Activated CD4-positive, alpha-beta memory T cell treated with anti-CD3 and anti-CD28 coated beads for 36 hours (primary cell): Measurements from ENCODE around the gene NUDT22. TPM values are rescaled to one million over a fixed set of nuclear protein-coding genes. Genes with fewer than 3 reads are reported as not detected.

Experiments used
- CTCF ChIA-PET: fragments of 350-600 bp; sonication (Branson Sonifier 250); formaldehyde crosslinking; loops from one replicate; lab custom pipeline; 2021; ENCODE audit warnings: antibody characterized with exemption, inconsistent platforms; lab: Charles Lee
- POLR2A ChIA-PET: fragments of 350-600 bp; sonication (Branson Sonifier 250); formaldehyde crosslinking; loops from one replicate; lab custom pipeline; 2021; ENCODE audit warnings: antibody characterized with exemption; lab: Charles Lee
- DNase-seq: peaks from one replicate; pipeline ENCODE4 v3.0.0-alpha.2; 2020
- H3K27ac Mint-ChIP-seq: one replicate; pipeline ENCODE4 v1.8.0; 2021; ENCODE audit warnings: mixed read lengths
- H3K27me3 Mint-ChIP-seq: one replicate; pipeline ENCODE4 v1.8.0; 2021; ENCODE audit warnings: mixed read lengths
- H3K36me3 Mint-ChIP-seq: one replicate; pipeline ENCODE4 v1.8.0; 2021; ENCODE audit warnings: mixed read lengths
- H3K4me1 Mint-ChIP-seq: one replicate; pipeline ENCODE4 v1.8.0; 2021; ENCODE audit warnings: low read depth, mixed read lengths
- H3K4me3 Mint-ChIP-seq: one replicate; pipeline ENCODE4 v1.8.0; 2021; ENCODE audit warnings: mild to moderate bottlenecking, mixed read lengths
- H3K9me3 Mint-ChIP-seq: one replicate; pipeline ENCODE4 v1.8.0; 2021; ENCODE audit warnings: mixed read lengths
- intact Hi-C: fragments of 100-400 bp; cut with micrococcal nuclease; formaldehyde crosslinking; loops from one replicate; pipeline ENCODE4 v1.15.1; 2023
- total RNA-seq, 2 experiments: library from RNA; stranded (reverse); gene quantifications; one replicate each; pipeline ENCODE4 v1.2.3, GENCODE V29; 2021

NUDT22 gene
- total RNA-seq, 2 experiments from 2014 or later, result 69.8 to 79.8 TPM

GRCh38 chr11:64186492-64187165 is 39.4 kb upstream of the NUDT22 start:
- Mint-ChIP-seq H3K4me3 (no peak overlapping the region), H3K27ac (no peak overlapping the region), H3K36me3 (peaks cover 15% of the 10 kb centered on the region), H3K9me3 (no peaks in the 10 kb centered on the region), H3K27me3 (no peaks in the 10 kb centered on the region), H3K4me1 (peaks cover 39% of the 10 kb centered on the region)
- DNase-seq, result peak; percentile 72
- CTCF ChIA-PET, result interaction anchor here (0.9 to 6.2 kb wide), 8 partner anchors 12 to 118 kb away, joined by 3 to 54 read pairs (median 5); partner anchors contain the start of genes ESRRA, FERMT3, MACROD1 and NUDT22
- intact Hi-C loops, result loop anchor here (1.0 kb wide), 1 partner anchor 21 kb away; no protein-coding TSS in a partner anchor
- POLR2A ChIA-PET, result interaction anchor here (0.7 to 5.7 kb wide), 12 partner anchors 10 to 319 kb away, joined by 3 to 111 read pairs (median 4); partner anchors contain the start of genes FERMT3, MACROD1, NUDT22 and PPP1R14B

GRCh38 chr11:64192434-64192833 is 33.6 kb upstream of the NUDT22 start:
- H3K27me3 Mint-ChIP-seq, result no peaks in the 10 kb centered on the region
- intact Hi-C loops, result no loop called here
- ChIA-PET POLR2A (no interaction called here), CTCF (interaction anchor here (1.4 kb wide), 1 partner anchor 12 kb away, joined by 4 read pairs; no protein-coding TSS in a partner anchor)
- H3K27ac Mint-ChIP-seq, result no peak overlapping the region
- no peak overlapping the region for H3K4me3 Mint-ChIP-seq
- peaks cover 30% of the 10 kb centered on the region for H3K4me1 Mint-ChIP-seq
- no peaks in the 10 kb centered on the region for H3K9me3 Mint-ChIP-seq
- peaks cover 58% of the 10 kb centered on the region for H3K36me3 Mint-ChIP-seq
- no peak for DNase-seq

- CTCF ChIA-PET, result interaction anchor here (2.6 kb wide), 1 partner anchor 8 kb away, joined by 10 read pairs; no protein-coding TSS in a partner anchor
- H3K4me1 Mint-ChIP-seq, result peaks cover 11% of the 10 kb centered on the region
- intact Hi-C loops, result no loop called here
- POLR2A ChIA-PET, result interaction anchor here (1.0 kb wide), 1 partner anchor 9 kb away, joined by 3 read pairs; no protein-coding TSS in a partner anchor
- no peak for DNase-seq
- peak overlapping the region; percentile 56 for H3K27ac Mint-ChIP-seq
- H3K36me3 Mint-ChIP-seq, result peaks cover 67% of the 10 kb centered on the region
- no peak overlapping the region for H3K4me3 Mint-ChIP-seq
- H3K27me3 Mint-ChIP-seq, result no peaks in the 10 kb centered on the region
- no peaks in the 10 kb centered on the region for H3K9me3 Mint-ChIP-seq
Observed at GRCh38 chr11:64196626-64197025, 29.4 kb upstream of the NUDT22 start.

GRCh38 chr11:64198511-64198910 is 27.6 kb upstream of the NUDT22 start:
- POLR2A ChIA-PET, result no interaction called here
- CTCF ChIA-PET, result interaction anchor here (1.6 kb wide), 1 partner anchor 198 kb away, joined by 4 read pairs; no protein-coding TSS in a partner anchor
- intact Hi-C loops, result no loop called here
- Mint-ChIP-seq H3K36me3 (peaks cover 72% of the 10 kb centered on the region), H3K9me3 (no peaks in the 10 kb centered on the region), H3K4me3 (no peak overlapping the region), H3K27ac (no peak overlapping the region), H3K4me1 (peaks cover 11% of the 10 kb centered on the region), H3K27me3 (no peaks in the 10 kb centered on the region)
- no peak for DNase-seq

GRCh38 chr11:64201543-64201942 is 24.5 kb upstream of the NUDT22 start:
- no peak for DNase-seq
- no peak overlapping the region for H3K4me3 Mint-ChIP-seq
- H3K27ac Mint-ChIP-seq, result no peak overlapping the region
- intact Hi-C loops, result no loop called here
- no peaks in the 10 kb centered on the region for H3K9me3 Mint-ChIP-seq
- ChIA-PET POLR2A (interaction anchor here (0.7 kb wide), 1 partner anchor 21 kb away, joined by 4 read pairs; no protein-coding TSS in a partner anchor), CTCF (no interaction called here)
- peaks cover 58% of the 10 kb centered on the region for H3K36me3 Mint-ChIP-seq
- no peaks in the 10 kb centered on the region for H3K27me3 Mint-ChIP-seq
- H3K4me1 Mint-ChIP-seq, result peaks cover 34% of the 10 kb centered on the region

GRCh38 chr11:64202992-64203391 is 23.1 kb upstream of the NUDT22 start:
- H3K4me3 Mint-ChIP-seq, result no peak overlapping the region
- no peaks in the 10 kb centered on the region for H3K9me3 Mint-ChIP-seq
- intact Hi-C loops, result no loop called here
- H3K27ac Mint-ChIP-seq, result no peak overlapping the region
- no peak for DNase-seq
- H3K36me3 Mint-ChIP-seq, result peaks cover 58% of the 10 kb centered on the region
- H3K4me1 Mint-ChIP-seq, result peaks cover 34% of the 10 kb centered on the region
- H3K27me3 Mint-ChIP-seq, result no peaks in the 10 kb centered on the region
- ChIA-PET CTCF (interaction anchor here (6.5 kb wide), 1 partner anchor 100 kb away, joined by 106 read pairs; the partner anchor contains the start of genes CATSPERZ and ESRRA), POLR2A (no interaction called here)

GRCh38 chr11:64203421-64204079 is 22.5 kb upstream of the NUDT22 start:
- POLR2A ChIA-PET, result interaction anchor here (0.6 to 5.5 kb wide), 6 partner anchors 17 to 101 kb away, joined by 4 to 111 read pairs (median 8); partner anchors contain the start of genes BAD, ESRRA, NUDT22 and STIP1
- CTCF ChIA-PET, result interaction anchor here (0.7 to 6.5 kb wide), 10 partner anchors 11 to 99 kb away, joined by 3 to 106 read pairs (median 7); partner anchors contain the start of genes CATSPERZ, ESRRA, NUDT22 and TRPT1
- peaks cover 59% of the 10 kb centered on the region for H3K36me3 Mint-ChIP-seq
- H3K4me3 Mint-ChIP-seq, result no peak overlapping the region
- no peak overlapping the region for H3K27ac Mint-ChIP-seq
- intact Hi-C loops, result loop anchor here (1.0 kb wide), 1 partner anchor 101 kb away; no protein-coding TSS in a partner anchor
- H3K9me3 Mint-ChIP-seq, result no peaks in the 10 kb centered on the region
- DNase-seq, result no peak
- H3K4me1 Mint-ChIP-seq, result peaks cover 36% of the 10 kb centered on the region
- H3K27me3 Mint-ChIP-seq, result no peaks in the 10 kb centered on the region

- intact Hi-C loops, result loop anchor here (1.0 kb wide), 1 partner anchor 100 kb away; no protein-coding TSS in a partner anchor
Observed at GRCh38 chr11:64204080-64204440, 22.0 kb upstream of the NUDT22 start.

GRCh38 chr11:64204464-64204989 is 21.5 kb upstream of the NUDT22 start:
- intact Hi-C loops, result loop anchor here (1.0 kb wide), 1 partner anchor 100 kb away; no protein-coding TSS in a partner anchor
- peak overlapping the region; percentile 87 for H3K27ac Mint-ChIP-seq
- no peaks in the 10 kb centered on the region for H3K9me3 Mint-ChIP-seq
- peak overlapping the region; percentile 64 for H3K4me3 Mint-ChIP-seq
- ChIA-PET CTCF (interaction anchor here (0.6 to 6.5 kb wide), 24 partner anchors 9 to 179 kb away, joined by 3 to 106 read pairs (median 4); partner anchors contain the start of genes CATSPERZ, ESRRA, FKBP2 and NUDT22), POLR2A (interaction anchor here (0.6 to 5.5 kb wide), 14 partner anchors 13 to 113 kb away, joined by 3 to 111 read pairs (median 4); partner anchors contain the start of genes BAD, ESRRA, FKBP2 and MACROD1)
- no peaks in the 10 kb centered on the region for H3K27me3 Mint-ChIP-seq
- peaks cover 44% of the 10 kb centered on the region for H3K4me1 Mint-ChIP-seq
- peaks cover 66% of the 10 kb centered on the region for H3K36me3 Mint-ChIP-seq
- peak; percentile 88 for DNase-seq

More at GRCh38 chr11:64204080-64204440, 22.0 kb upstream of the NUDT22 start:
- Mint-ChIP-seq H3K27me3 (no peaks in the 10 kb centered on the region), H3K4me3 (no peak overlapping the region), H3K27ac (no peak overlapping the region), H3K36me3 (peaks cover 63% of the 10 kb centered on the region), H3K9me3 (no peaks in the 10 kb centered on the region), H3K4me1 (peaks cover 41% of the 10 kb centered on the region)
- CTCF ChIA-PET, result interaction anchor here (0.6 to 6.5 kb wide), 23 partner anchors 8 to 179 kb away, joined by 3 to 106 read pairs (median 4); partner anchors contain the start of genes CATSPERZ, ESRRA, FKBP2 and NUDT22
- POLR2A ChIA-PET, result interaction anchor here (0.6 to 5.5 kb wide), 13 partner anchors 13 to 101 kb away, joined by 3 to 111 read pairs (median 4); partner anchors contain the start of genes BAD, ESRRA, FKBP2 and MACROD1
- DNase-seq, result no peak

- H3K4me1 Mint-ChIP-seq, result peaks cover 48% of the 10 kb centered on the region
- peak; percentile 88 for DNase-seq
- peak within 1 kb of the TSS; percentile 99 for H3K27ac Mint-ChIP-seq
- peak within 1 kb of the TSS; percentile 96 for H3K4me3 Mint-ChIP-seq
- no peaks in the 10 kb centered on the region for H3K27me3 Mint-ChIP-seq
- H3K9me3 Mint-ChIP-seq, result no peaks in the 10 kb centered on the region
- intact Hi-C loops, result loop anchor here (1.0 kb wide), 6 partner anchors 19 to 99 kb away; partner anchors contain the start of genes DNAJC4, ESRRA, NUDT22 and TRPT1
- CTCF ChIA-PET, result interaction anchor here (0.7 to 6.5 kb wide), 11 partner anchors 10 to 125 kb away, joined by 3 to 106 read pairs (median 7); partner anchors contain the start of genes BAD, CATSPERZ, ESRRA and NUDT22
- POLR2A ChIA-PET, result interaction anchor here (0.6 to 5.5 kb wide), 20 partner anchors 8 to 763 kb away, joined by 3 to 111 read pairs (median 8); partner anchors contain the start of genes ESRRA, NUDT22, PRDX5 and STIP1
- H3K36me3 Mint-ChIP-seq, result peaks cover 59% of the 10 kb centered on the region
Observed at GRCh38 chr11:64206457-64207255, 19.4 kb upstream of the NUDT22 start, which contains the start of gene FERMT3. Gene FERMT3 (plus strand): TSS chr11:64206721. CDS start chr11:64207365, 644 bp downstream.
